OCI-LY7 (cell line): ENCODE measurements around the gene ZNRD2.

Experiments used
- CTCF ChIP-seq: fragments of 200-600 bp; sonication (generic); conservative IDR thresholded peaks from 2 replicates; pipeline ENCODE4 v1.5.1; 2014; ENCODE audit warnings: mild to moderate bottlenecking, antibody characterized with exemption, low read length, moderate library complexity, mixed read lengths
- EZH2phosphoT487 ChIP-seq: fragments of 200-600 bp; sonication (generic); IDR thresholded peaks from 2 replicates; pipeline ENCODE4 v1.6.1; 2018; ENCODE audit warnings: low read depth, borderline replicate concordance, mild to moderate bottlenecking, mixed run types, antibody characterized with exemption, low read length, moderate library complexity, mixed read lengths

GRCh38 chr11:65573391-65574079 is 3.3 kb downstream of the ZNRD2 start:
- no peak for TF ChIP-seq CTCF
- TF ChIP-seq EZH2phosphoT487 = no peak
